HepG2 (cell line): Measurements from ENCODE around the gene TNFSF9. TPM values are rescaled to one million over a fixed set of nuclear protein-coding genes. Genes with fewer than 3 reads are reported as not detected.

ENCODE experiments used
- DRAP1 ChIP-seq: IDR thresholded peaks from 2 replicates; pipeline ENCODE4 v1.6.1; 2016; ENCODE audit warnings: missing genetic modification reagents, missing compliant biosample characterization
- GABPA ChIP-seq, 2 experiments: IDR thresholded peaks; 2 replicates each; pipeline ENCODE4 v1.6.1; 2011 to 2016; ENCODE audit warnings: low read depth in 2 of 2, low read length in 1 of 2, missing biosample characterization in 1 of 2, missing genetic modification characterization in 1 of 2
- GRHL1 ChIP-seq: sonication (generic); formaldehyde crosslinking; conservative IDR thresholded peaks from 2 replicates; pipeline ENCODE4 v1.8.0; 2022; ENCODE audit warnings: missing genetic modification reagents
- HDAC6 ChIP-seq: fragments of 200-600 bp; sonication (generic); IDR thresholded peaks from 2 replicates; pipeline ENCODE4 v1.7.0; 2017; ENCODE audit warnings: mild to moderate bottlenecking, antibody characterized with exemption, low read length, low read depth
- IKZF4 ChIP-seq: sonication (generic); formaldehyde crosslinking; IDR thresholded peaks from 2 replicates; pipeline ENCODE4 v1.5.1; 2020; ENCODE audit warnings: borderline replicate concordance, mild to moderate bottlenecking, low read depth, missing genetic modification reagents; ENCODE audit errors: not compliant biosample characterization
- IRX3 ChIP-seq: sonication (generic); formaldehyde crosslinking; IDR thresholded peaks from 2 replicates; pipeline ENCODE4 v1.8.1; 2023; ENCODE audit warnings: mild to moderate bottlenecking, low read depth, missing genetic modification reagents, borderline replicate concordance
- MAFG ChIP-seq: sonication (generic); formaldehyde crosslinking; IDR thresholded peaks from 2 replicates; pipeline ENCODE4 v1.5.1; 2020; ENCODE audit warnings: mild to moderate bottlenecking, missing genetic modification reagents
- MLLT10 ChIP-seq: sonication (generic); formaldehyde crosslinking; IDR thresholded peaks from 2 replicates; pipeline ENCODE4 v1.4.0; 2020; ENCODE audit warnings: missing genetic modification reagents
- NFRKB ChIP-seq: fragments of 450-650 bp; IDR thresholded peaks from 2 replicates; pipeline ENCODE4 v1.6.1; 2017
- NKX3-1 ChIP-seq: sonication (generic); formaldehyde crosslinking; IDR thresholded peaks from 2 replicates; pipeline ENCODE4 v1.5.0; 2020; ENCODE audit warnings: missing genetic modification reagents
- NR2F6 ChIP-seq, 2 experiments: IDR thresholded peaks; 2 replicates each; pipeline ENCODE4 v1.6.1; 2016; ENCODE audit warnings: antibody characterized with exemption in 1 of 2, mild to moderate bottlenecking in 1 of 2
- SIX4 ChIP-seq: sonication (generic); formaldehyde crosslinking; IDR thresholded peaks from 2 replicates; pipeline ENCODE4 v1.4.0; 2020; ENCODE audit warnings: missing genetic modification reagents
- SP1 ChIP-seq, 2 experiments: fragments of 450-650 bp in 1 of 2; sonication (generic) in 1 of 2; formaldehyde crosslinking in 1 of 2; IDR thresholded peaks; 2 replicates each; pipeline versions ENCODE4 v1.4.0 to v1.6.1; 2016 to 2020; ENCODE audit warnings: missing genetic modification reagents in 1 of 2
- SP5 ChIP-seq: IDR thresholded peaks from 2 replicates; pipeline ENCODE4 v1.6.1; 2016; ENCODE audit warnings: low read depth, borderline replicate concordance
- SYNCRIP ChIP-seq: fragments of 200-400 bp; formaldehyde crosslinking; IDR thresholded peaks from 2 replicates; pipeline ENCODE4 v1.6.1; 2018; ENCODE audit warnings: mild to moderate bottlenecking, low read depth, low read length; ENCODE audit not compliant: insufficient read depth
- TFE3 ChIP-seq: IDR thresholded peaks from 2 replicates; pipeline ENCODE4 v1.6.1; 2016
- ZBTB25 ChIP-seq: IDR thresholded peaks from 2 replicates; pipeline ENCODE4 v1.6.1; 2018; ENCODE audit warnings: missing genetic modification reagents
- ZBTB33 ChIP-seq: sonication (generic); formaldehyde crosslinking; IDR thresholded peaks from 2 replicates; pipeline ENCODE4 v1.4.0; 2020; ENCODE audit warnings: missing genetic modification reagents
- ZNF235 ChIP-seq: sonication (generic); formaldehyde crosslinking; IDR thresholded peaks from 2 replicates; pipeline ENCODE4 v1.8.1; 2023; ENCODE audit warnings: mild to moderate bottlenecking, missing genetic modification reagents, borderline replicate concordance
- ZNF333 ChIP-seq: sonication (generic); formaldehyde crosslinking; IDR thresholded peaks from 2 replicates; pipeline ENCODE4 v1.4.0; 2020; ENCODE audit warnings: mild to moderate bottlenecking, missing genetic modification reagents, borderline replicate concordance
- ZNF441 ChIP-seq: sonication (generic); formaldehyde crosslinking; IDR thresholded peaks from 2 replicates; pipeline ENCODE4 v1.7.0; 2021; ENCODE audit warnings: missing genetic modification reagents, borderline replicate concordance
- ZNF451 ChIP-seq: sonication (generic); formaldehyde crosslinking; IDR thresholded peaks from 2 replicates; pipeline ENCODE4 v1.5.0; 2020; ENCODE audit warnings: mild to moderate bottlenecking, missing genetic modification reagents
- ZNF496 ChIP-seq: sonication (generic); formaldehyde crosslinking; IDR thresholded peaks from 2 replicates; pipeline ENCODE4 v1.8.1; 2023; ENCODE audit warnings: mild to moderate bottlenecking, moderate library complexity, missing genetic modification reagents; ENCODE audit not compliant: insufficient replicate concordance
- polyA plus RNA-seq, 8 experiments: library from polyadenylated mRNA; depleted of rRNA in 3 of 8; stranded (reverse) in 7 of 8; unstranded in 1 of 8; fragments of >200 nt; fragmentation: Illumina TruSeq in 4 of 8; extraction: Trizol in 4 of 8; gene quantifications; 2 replicates each; pipeline versions ENCODE4 v1.2.1 to v1.2.3, GENCODE V29; 2011 to 2016; ENCODE audit warnings: low read depth in 4 of 8, missing spikeins in 1 of 8, mixed read lengths in 1 of 8; ENCODE audit not compliant: insufficient read depth in 1 of 8
- total RNA-seq, 5 experiments: library from RNA; depleted of rRNA; stranded (reverse); fragments of >200 nt; fragmentation: Illumina TruSeq; extraction: Trizol; gene quantifications; 2 replicates each; pipeline ENCODE4 v1.2.3, GENCODE V29; 2016; ENCODE audit warnings: low read depth in 1 of 5

The TNFSF9 gene
- total and polyA plus RNA-seq, 2 of the 13 experiments (the other 11 are each of a cell fraction or from before 2014, with no cell fraction given): 1.0 to 1.8 TPM

- no peak for TF ChIP-seq IKZF4 (CRISPR knock-in tag)
- TF ChIP-seq DRAP1 (CRISPR knock-in tag): no peak
- TF ChIP-seq TFE3: no peak
- 0 out of 2 replicates have a peak, but pooled peaks have one; percentile 21 for TF ChIP-seq SP5 (CRISPR knock-in tag)
- no peak for TF ChIP-seq GABPA (IDR thresholded peaks at IDR 0.05; ENCODE audit: low read depth, low read length)
- 0 out of 2 replicates have a peak, but pooled peaks have one; percentile 56 for TF ChIP-seq GABPA (CRISPR knock-in tag; IDR thresholded peaks at IDR 0.05; ENCODE audit: low read depth)
- 0 out of 2 replicates have a peak, but pooled peaks have one; percentile 17 for TF ChIP-seq ZBTB33
- TF ChIP-seq ZNF496: no peak
- no peak for TF ChIP-seq SIX4 (CRISPR knock-in tag)
- TF ChIP-seq NFRKB: no peak
- peak; percentile 13; the same call in 1 of the 2 replicates for TF ChIP-seq SP1 (IDR thresholded peaks at IDR 0.05)
- TF ChIP-seq SP1 (CRISPR knock-in tag; IDR thresholded peaks at IDR 0.05): peak; percentile 37; the same call in 1 of the 2 replicates
- TF ChIP-seq ZBTB25: 0 out of 2 replicates have a peak, but pooled peaks have one; percentile 25
- no peak for TF ChIP-seq HDAC6
- TF ChIP-seq MLLT10 (CRISPR knock-in tag): no peak
- TF ChIP-seq ZNF333 (CRISPR knock-in tag): no peak
- TF ChIP-seq GRHL1: no peak
- TF ChIP-seq NR2F6 (IDR thresholded peaks at IDR 0.05): no peak
- TF ChIP-seq NR2F6 (CRISPR knock-in tag; IDR thresholded peaks at IDR 0.05): no peak
- TF ChIP-seq MAFG (CRISPR knock-in tag): no peak
- TF ChIP-seq ZNF235: no peak
- TF ChIP-seq ZNF441 (CRISPR knock-in tag): no peak
- TF ChIP-seq NKX3-1 (CRISPR knock-in tag): no peak
- no peak for TF ChIP-seq IRX3 (CRISPR knock-in tag)
- no peak for TF ChIP-seq ZNF451 (CRISPR knock-in tag)
- no peak for TF ChIP-seq SYNCRIP
Observed at GRCh38 chr19:6516018-6516658, 14.7 kb upstream of the TNFSF9 start (continued).
